Stimulated activated CD8-positive, alpha-beta memory T cell treated with anti-CD3 and anti-CD28 coated beads, Interleukin-12 subunit alpha, Interleukin-12 subunit beta, amount 100 ng/mL, for 4 hours (primary cell): ENCODE data around the gene PDE6G.
"Not testable (repeated sequence)": the region's sequence is repeated elsewhere in the genome, so short reads cannot be mapped to it uniquely, and the experiment has no call there.

ENCODE experiments used
- DNase-seq: peaks from one replicate; pipeline ENCODE4 v3.0.0-alpha.2; 2020; ENCODE audit warnings: low read depth

Gene PDE6G

DNA sequence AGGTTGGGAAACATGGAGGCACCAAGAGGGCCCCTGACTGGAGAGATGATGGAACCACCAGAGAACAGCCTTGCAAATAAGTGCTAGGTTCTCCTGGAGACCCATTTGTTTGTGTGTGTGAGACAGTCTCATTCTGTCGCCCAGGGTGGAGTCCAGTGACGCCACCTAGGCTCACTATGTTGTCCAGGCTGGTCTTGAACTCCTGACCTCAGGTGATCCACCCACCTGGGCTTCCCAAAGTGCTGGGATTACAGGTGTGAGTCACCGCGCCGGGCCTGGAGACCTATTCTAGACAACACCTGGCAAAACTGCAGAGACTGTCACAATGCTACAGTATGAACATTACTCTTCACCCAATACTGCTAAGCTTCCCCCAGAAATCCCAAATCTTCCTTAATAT, 20.9 kb downstream of the PDE6G start:
- no peak for DNase-seq

DNA sequence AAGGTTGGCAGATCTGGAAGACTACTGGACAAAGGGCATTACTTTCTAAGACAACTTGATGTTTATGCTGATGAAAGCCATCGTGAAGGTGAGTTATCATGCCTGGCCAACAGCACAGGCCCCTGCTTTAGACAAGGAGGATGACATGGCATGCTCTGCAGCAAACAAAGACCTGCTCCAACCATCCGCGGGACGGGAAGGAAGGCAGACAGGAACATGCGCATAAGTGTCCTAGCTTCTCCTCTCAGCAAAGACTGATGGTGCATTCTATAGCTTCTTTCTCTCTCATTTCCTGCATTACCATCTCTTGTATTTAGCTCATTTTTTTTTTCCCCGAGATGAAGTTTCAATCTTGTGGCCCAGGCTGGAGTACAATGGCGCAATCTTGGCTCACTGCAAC, 24.9 kb downstream of the PDE6G start:
- no peak for DNase-seq

DNA sequence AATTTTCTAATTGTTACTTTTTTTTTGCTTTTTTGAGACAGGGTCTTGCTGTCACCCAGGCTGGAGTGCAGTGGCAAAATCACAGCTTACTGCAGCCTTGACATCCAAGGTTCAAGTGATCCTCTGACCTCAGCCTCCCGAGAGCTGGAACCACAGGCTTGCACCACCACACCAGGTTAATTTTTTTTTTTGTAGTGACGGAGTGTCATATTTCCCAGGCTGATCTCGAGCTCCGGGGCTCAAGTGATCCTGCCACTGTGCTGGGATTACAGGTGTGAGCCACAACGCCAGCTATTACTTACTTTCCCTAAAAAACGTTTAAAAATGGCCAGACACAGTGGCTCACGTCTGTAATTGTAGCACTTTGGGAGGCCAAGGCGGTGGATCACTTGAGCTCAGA, 26.1 kb downstream of the PDE6G start:
- DNase-seq, result no peak

DNA sequence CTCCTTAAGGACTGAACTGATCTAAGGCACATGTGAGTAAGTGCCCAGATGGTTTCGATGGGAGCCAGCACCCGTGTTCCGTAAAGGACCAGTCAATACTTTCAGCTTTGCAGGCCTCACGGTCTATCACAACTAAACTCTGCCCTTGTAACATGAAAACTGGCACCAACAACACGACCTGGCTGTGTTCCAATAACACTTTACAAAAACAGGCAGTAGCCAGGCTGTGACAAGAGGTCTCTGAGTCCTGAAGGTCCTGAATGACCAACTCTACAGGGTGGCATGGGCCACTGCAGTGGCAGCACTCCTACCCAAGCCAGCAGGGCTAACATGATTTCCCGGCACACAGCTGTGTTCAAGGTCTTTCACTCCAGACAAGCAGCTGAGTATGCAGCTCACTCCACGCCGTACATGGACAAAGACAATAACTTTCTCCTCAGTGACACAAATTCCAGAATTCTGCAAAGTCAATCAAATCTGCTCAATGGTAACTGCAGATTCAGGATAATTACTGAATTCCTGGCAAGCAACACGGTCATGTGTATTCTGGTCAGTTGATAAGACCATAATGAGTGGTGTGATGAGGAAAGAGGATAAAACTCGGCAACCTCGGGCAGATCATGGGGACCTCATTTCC, 34.7 kb downstream of the PDE6G start:
- DNase-seq, result no peak

DNA sequence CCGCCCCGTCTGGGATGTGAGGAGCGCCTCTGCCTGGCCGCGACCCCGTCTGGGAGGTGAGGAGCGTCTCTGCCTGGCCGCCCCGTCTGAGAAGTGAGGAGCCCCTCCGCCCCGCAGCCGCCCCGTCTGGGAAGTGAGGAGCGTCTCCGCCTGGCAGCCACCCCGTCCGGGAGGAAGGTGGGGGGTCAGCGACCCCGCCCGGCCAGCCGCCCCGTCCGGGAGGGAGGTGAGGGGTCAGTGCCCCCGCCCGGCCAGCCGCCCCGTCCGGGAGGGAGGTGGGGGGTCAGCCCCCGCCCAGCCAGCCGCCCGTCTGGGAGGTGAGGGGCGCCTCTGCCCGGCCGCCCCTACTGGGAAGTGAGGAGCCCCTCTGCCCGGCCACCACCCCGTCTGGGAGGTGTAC, 38.0 kb downstream of the PDE6G start:
- not testable (repeated sequence) for DNase-seq

DNA sequence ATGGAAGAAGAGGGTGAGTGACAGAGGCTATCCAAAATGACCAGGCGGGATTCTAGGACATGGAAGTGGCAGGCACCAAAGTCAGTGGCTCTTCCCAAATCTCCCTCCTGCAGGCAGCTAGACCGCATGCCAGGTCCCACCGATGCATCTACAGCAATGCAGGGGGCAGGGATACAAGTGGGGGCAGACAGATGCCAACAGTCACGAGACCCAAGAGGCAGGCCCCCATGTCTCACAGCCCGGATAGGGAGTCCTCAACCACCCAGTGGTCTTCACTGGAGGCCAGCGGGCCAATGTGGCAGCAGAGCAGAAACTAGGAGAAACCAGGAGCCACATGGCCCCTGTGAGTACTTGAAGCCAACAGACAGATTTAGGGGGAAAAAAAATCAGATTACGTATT, 39.5 kb downstream of the PDE6G start:
- no peak for DNase-seq

DNA sequence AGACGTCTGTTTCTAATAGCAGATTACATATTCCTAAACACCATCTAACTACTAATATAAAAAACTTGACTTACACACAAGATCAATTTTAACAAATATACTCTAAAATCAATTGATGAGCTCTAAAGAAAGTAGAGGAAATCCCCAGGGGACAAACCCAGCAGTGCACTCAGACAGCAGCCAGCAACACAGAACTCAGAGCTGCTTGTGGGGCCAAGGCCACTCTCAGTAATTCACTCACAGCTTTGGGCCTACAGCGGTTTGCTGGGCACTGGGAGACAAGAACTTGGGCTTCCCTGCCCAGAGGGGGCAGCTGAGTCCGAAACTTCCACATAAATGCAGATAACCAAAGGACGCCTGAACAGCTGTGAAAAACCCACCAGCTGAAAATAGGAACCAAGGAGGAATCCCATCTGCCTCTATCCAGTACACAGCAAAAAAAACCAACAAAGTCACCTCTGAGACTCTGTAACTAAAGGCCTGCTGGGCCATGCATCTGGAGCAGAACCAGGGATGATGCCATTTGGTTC, 40.9 kb downstream of the PDE6G start:
- no peak for DNase-seq

DNA sequence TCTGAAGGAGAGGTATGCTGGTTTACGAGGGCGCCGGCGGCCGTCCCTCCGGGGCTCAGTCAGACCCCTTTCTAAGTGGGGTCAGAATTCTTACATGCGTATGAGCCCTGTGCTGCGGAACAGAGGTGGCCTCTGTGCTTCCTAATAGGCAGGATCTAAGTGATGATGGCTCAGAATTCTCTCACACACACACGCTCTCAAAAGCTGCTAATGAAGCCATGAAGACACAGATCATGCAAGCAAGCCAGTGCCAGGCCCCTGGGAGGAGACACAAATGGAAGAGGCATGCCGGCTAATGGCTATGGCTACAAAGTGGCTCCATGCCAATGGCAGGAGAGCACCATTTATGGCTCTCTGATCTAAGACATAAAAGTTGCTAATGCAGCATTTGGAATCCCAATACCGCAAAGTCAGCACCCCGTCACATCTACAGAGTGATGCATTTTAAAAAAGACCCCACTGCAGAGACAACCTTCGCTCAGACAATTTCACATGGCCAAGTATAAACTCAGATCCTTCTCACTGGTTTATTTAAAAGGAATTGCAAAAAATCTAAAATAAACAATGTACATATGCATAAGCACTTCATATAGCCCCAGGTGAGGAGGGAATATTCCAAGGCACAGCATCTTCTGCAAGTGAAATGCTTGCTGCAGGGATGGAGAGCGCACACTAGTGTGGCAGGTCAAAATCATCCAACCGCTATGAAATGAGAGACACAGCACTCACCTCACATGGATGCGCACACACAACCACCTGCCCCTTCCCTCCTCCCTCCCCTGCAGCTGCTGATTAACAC, 44.0 kb downstream of the PDE6G start:
- DNase-seq, result no peak

DNA sequence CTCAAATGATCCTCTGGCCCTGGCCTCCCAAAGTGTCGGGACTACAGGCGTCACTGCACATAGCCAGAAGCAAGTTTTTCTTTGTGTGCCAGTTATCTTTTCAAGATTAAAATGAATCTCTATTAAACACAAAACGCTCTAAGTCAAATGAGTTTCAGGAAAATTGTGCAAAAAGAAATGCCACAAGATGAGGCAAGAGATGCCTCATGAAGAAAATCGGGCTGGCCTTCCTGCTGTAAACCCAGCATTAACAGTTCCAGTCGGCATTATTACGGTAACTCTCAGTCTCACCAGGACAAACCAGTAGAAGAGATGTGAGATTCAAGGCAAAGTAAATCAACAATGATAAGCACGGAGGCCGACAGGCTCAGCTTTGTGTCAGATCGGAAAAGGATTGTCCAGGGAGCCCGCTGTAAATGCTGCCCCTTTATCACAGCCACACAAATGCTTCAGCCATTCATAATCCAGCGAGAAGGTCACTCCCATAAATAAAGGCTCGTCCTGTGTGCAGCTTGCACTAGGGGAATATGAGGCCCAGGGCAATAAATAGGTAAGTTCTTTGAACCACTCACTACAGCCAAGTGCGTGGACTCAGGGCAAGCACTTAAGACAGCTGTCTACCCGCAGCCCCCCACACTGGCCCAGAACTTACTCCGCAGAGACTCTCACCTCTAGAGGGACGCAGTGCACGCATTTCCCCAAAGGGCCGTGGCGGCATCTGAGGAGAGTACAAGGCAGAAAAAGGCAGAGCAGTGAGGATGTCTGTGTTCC, 46.6 kb downstream of the PDE6G start:
- no peak for DNase-seq

DNA sequence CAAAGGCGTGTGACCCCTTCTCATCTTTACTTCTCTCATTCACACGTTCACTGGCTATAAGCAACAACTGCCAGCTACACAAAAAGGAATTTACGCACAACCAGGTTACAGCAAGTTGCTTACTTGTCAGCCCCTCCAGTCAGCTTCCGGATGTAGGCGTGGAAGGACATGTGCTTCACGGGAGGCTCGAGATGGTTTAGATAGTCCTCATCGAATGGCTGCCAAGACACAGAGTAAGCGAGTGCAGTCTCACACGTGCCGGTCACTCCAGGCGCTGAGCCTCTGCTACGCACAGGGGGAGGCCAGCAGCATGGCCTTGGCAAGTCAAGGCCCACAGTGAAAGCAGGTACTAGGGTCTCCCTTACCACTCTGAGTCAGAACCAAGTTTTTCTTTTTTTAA, 47.7 kb downstream of the PDE6G start:
- no peak for DNase-seq

DNA sequence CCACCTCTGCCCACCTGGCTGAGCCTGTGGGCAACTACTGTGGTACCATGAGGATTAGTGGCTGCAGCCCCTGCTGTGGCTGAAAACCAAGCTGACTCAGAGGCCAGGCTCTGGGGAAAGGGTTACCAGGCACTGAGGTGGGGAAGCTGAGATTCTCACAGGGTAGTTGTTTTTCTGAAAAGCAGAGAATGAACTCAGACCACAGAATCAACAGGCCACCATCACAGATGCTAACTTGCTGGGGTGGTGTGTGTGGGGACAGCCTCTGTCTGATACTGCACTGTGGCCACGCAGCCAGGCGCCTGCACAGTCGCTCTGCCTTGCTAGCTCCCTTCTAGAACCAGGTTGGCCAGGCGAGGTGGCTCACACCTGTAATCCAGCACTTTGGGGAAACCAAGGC, 48.3 kb downstream of the PDE6G start:
- DNase-seq, result no peak

DNA sequence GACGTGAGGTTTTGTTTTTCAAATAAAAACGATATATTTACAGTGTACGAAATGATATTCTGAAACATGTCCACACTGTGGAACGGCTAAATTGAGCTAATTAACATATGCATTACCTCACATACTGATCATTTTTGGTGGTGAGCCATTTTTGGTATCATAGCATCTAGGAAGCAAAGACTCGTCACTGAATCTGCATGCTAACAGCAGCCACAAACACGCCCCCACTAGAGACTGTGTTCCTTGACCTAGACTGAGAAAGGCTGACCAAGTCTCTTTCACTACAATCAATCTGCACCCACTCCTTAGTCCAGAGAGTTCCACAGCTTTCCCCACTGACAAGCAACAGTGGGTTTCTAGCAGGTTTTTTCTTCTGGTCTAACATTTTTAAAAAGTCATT, 48.9 kb downstream of the PDE6G start:
- DNase-seq, result no peak

DNA sequence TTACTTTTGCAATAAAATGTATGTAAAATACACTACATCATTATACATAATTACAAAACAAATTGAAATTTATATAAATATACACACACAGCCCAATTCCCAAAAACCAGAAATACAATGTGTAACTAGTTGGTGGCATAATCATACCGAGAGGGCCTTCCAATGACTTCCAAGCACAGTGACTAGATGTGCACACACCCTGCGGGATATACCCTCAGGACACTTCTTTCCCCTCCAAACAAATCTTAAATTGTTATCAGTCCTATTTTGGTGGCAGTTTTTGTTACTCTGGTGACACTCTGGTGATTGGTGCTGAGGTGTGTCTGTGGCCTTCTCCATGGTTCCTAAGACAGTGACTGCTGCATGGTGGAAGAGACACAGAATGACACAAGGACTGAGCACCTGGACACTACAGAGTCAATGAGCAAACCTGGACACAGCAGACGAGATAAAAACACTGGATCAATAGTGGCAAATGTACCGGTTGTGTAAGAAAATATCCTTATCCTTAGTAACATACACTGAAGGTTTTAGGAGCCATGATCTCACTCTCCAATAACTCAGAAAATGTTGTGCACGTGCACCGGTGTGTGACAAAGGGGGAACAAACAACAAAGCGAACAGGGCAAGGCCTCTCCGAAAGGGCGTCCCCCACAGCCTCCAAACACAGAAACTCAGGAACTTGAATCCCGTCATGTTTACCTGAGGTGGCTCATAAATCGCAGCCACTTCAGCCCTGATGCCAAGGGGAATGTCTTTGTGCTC, 52.3 kb downstream of the PDE6G start:
- DNase-seq, result no peak

DNA sequence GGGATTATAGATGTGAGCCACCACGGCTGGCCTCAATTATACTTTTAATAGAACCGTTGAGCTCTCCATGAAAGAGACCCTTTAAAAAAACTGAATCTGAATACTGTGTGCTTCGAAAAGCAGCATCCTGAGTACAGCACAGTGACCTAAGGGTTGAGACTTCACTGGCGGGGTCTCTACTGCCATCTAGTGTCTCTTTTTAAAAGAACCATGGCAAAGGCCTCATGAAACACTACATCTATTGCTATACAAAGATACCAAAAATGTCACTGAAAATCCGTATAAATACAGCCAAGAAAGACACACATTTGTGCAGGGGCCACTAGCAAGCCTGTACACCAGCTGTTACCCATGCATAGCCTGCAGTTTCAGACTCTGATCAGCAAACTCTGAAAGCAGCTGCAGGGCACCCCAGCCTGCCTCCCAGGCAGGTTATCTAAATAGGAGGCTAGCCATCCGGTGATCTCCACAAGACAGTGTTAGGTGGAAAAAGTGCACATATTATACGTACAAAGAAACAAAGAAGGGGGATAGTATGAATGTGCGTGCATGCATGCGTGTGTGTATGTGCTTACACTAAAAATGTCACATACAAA, 54.7 kb downstream of the PDE6G start:
- no peak for DNase-seq
